K562 (cell line): ENCODE data around the gene MAP4K1. TPM values are rescaled to one million over a fixed set of nuclear protein-coding genes. Genes with fewer than 3 reads are reported as not detected.

Source experiments
- CBX1 ChIP-seq: sonication (generic); IDR thresholded peaks from 2 replicates; pipeline ENCODE4 v1.6.1; 2016; ENCODE audit warnings: antibody characterized with exemption, low read depth, mild to moderate bottlenecking
- ELF4 ChIP-seq: fragments of 450-650 bp; formaldehyde crosslinking; IDR thresholded peaks from 2 replicates; pipeline ENCODE4 v1.4.0; 2022; ENCODE audit warnings: missing genetic modification characterization
- GATAD2B ChIP-seq: fragments of 450-650 bp; IDR thresholded peaks from 2 replicates; pipeline ENCODE4 v1.6.1; 2017; ENCODE audit warnings: mild to moderate bottlenecking, borderline replicate concordance
- HDAC3 ChIP-seq: fragments of 450-650 bp; IDR thresholded peaks from 2 replicates; pipeline ENCODE4 v1.6.1; 2018; ENCODE audit warnings: borderline replicate concordance, mild to moderate bottlenecking, moderate library complexity; ENCODE audit not compliant: partially characterized antibody
- KLF13 ChIP-seq: fragments of 450-650 bp; IDR thresholded peaks from 2 replicates; pipeline ENCODE4 v1.6.1; 2016; ENCODE audit warnings: missing genetic modification characterization, low read depth, mild to moderate bottlenecking, missing compliant biosample characterization, moderate library complexity, borderline replicate concordance
- MAX ChIP-seq: sonication (generic); formaldehyde crosslinking; IDR thresholded peaks from 2 replicates; pipeline ENCODE4 v1.9.0; 2022; ENCODE audit warnings: mild to moderate bottlenecking, missing genetic modification reagents
- MAZ ChIP-seq, 2 experiments: fragments of 450-650 bp in 1 of 2; sonication (generic) in 1 of 2; formaldehyde crosslinking; IDR thresholded peaks in 1 of 2; conservative IDR thresholded peaks in 1 of 2; 2 replicates each; pipeline versions ENCODE4 v1.4.0 to v1.5.0; 2020; ENCODE audit warnings: mild to moderate bottlenecking in 1 of 2, missing genetic modification reagents in 1 of 2
- NCOR1 ChIP-seq: fragments of 450-650 bp; IDR thresholded peaks from 2 replicates; pipeline ENCODE4 v1.6.1; 2016; ENCODE audit warnings: mild to moderate bottlenecking, moderate library complexity
- NONO ChIP-seq, 2 experiments: fragments of 200-400 bp in 1 of 2; fragments of 450-650 bp in 1 of 2; formaldehyde crosslinking in 1 of 2; IDR thresholded peaks; 2 replicates each; pipeline ENCODE4 v1.6.1; 2017; ENCODE audit warnings: low read depth in 2 of 2, mild to moderate bottlenecking in 2 of 2, moderate library complexity in 2 of 2, low read length in 1 of 2
- NR2C2 ChIP-seq, 2 experiments: fragments of 200-800 bp in 1 of 2; sonication (Bioruptor generic) in 1 of 2; sonication (generic) in 1 of 2; formaldehyde crosslinking in 1 of 2; IDR thresholded peaks; 2 replicates each; pipeline versions ENCODE4 v1.6.1 to v1.8.0; 2016 to 2022; ENCODE audit warnings: mild to moderate bottlenecking in 1 of 2, missing compliant biosample characterization in 1 of 2, missing genetic modification characterization in 1 of 2, missing genetic modification reagents in 1 of 2
- PURB ChIP-seq: sonication (generic); formaldehyde crosslinking; IDR thresholded peaks from 2 replicates; pipeline ENCODE4 v1.9.0; 2021; ENCODE audit warnings: low read depth, mild to moderate bottlenecking, missing genetic modification reagents
- ZBTB7A ChIP-seq: IDR thresholded peaks from 2 replicates; pipeline ENCODE4 v1.6.1; 2011; ENCODE audit warnings: low read depth, mild to moderate bottlenecking, low read length, moderate library complexity, borderline replicate concordance; ENCODE audit not compliant: control insufficient read depth
- ZFP91 ChIP-seq: sonication (generic); formaldehyde crosslinking; IDR thresholded peaks from 2 replicates; pipeline ENCODE4 v1.8.0; 2022; ENCODE audit warnings: mild to moderate bottlenecking, missing genetic modification reagents
- ZNF140 ChIP-seq: fragments of 250-450 bp; sonication (Bioruptor Pico); IDR thresholded peaks from 2 replicates; pipeline ENCODE4 v1.8.0; 2021; ENCODE audit warnings: moderate library complexity, mild to moderate bottlenecking, inconsistent platforms
- ZNF384 ChIP-seq: IDR thresholded peaks from 2 replicates; pipeline ENCODE4 v1.6.1; 2012; ENCODE audit warnings: low read depth, low read length, improper control_type of control experiment
- ZNF668 ChIP-seq: fragments of 250-450 bp; sonication (Bioruptor Pico); IDR thresholded peaks from 2 replicates; pipeline ENCODE4 v1.8.0; 2022; ENCODE audit warnings: mild to moderate bottlenecking, inconsistent platforms
- ZNF695 ChIP-seq: fragments of 450-650 bp; formaldehyde crosslinking; IDR thresholded peaks from 2 replicates; pipeline ENCODE4 v1.4.0; 2020; ENCODE audit warnings: mild to moderate bottlenecking, moderate library complexity
- ZNF76 ChIP-seq: fragments of 250-450 bp; sonication (Bioruptor Pico); IDR thresholded peaks from 2 replicates; pipeline ENCODE4 v1.4.0; 2020; ENCODE audit warnings: mild to moderate bottlenecking, moderate library complexity, borderline replicate concordance
- polyA plus RNA-seq, 8 experiments: library from polyadenylated mRNA; depleted of rRNA in 4 of 8; stranded (reverse) in 5 of 8; unstranded in 3 of 8; fragments of >200 nt; fragmentation: Nextera tagmentation in 2 of 8; fragmentation: Illumina TruSeq in 1 of 8; extraction: Ambion mirVana in 2 of 8; extraction: Trizol in 1 of 8; gene quantifications; 2 replicates each; pipeline versions ENCODE4 v1.2.1 to v1.2.3, GENCODE V29; 2011 to 2014; ENCODE audit warnings: inconsistent platforms in 1 of 8, missing spikeins in 1 of 8
- total RNA-seq, 7 experiments: library from RNA; depleted of rRNA in 6 of 7; stranded (reverse); fragments of >200 nt in 6 of 7; fragmentation: Illumina TruSeq in 2 of 7; extraction: Trizol in 2 of 7; gene quantifications; 2 replicates each; pipeline versions ENCODE4 v1.2.1 to v1.2.3, GENCODE V29; 2011 to 2021; ENCODE audit warnings: low replicate concordance in 1 of 7
- TF ChIP-seq, protein P1 (sequence below), 2 experiments: fragments of 450-650 bp in 1 of 2; IDR thresholded peaks; 2 replicates each; pipeline ENCODE4 v1.6.1; 2011 to 2017; ENCODE audit warnings: low read depth in 2 of 2, antibody characterized with exemption in 1 of 2, borderline replicate concordance in 1 of 2, low read length in 1 of 2, mild to moderate bottlenecking in 1 of 2, mixed read lengths in 1 of 2; ENCODE audit not compliant: control insufficient read depth in 1 of 2
- TF ChIP-seq, protein P2 (sequence below): sonication (generic); formaldehyde crosslinking; IDR thresholded peaks from 2 replicates; pipeline ENCODE4 v1.8.0; 2022; ENCODE audit warnings: mild to moderate bottlenecking, low read depth, missing genetic modification reagents

Gene MAP4K1
- total and polyA plus RNA-seq, 9 of the 15 experiments (the other 6 are each of a cell fraction or from before 2014, with no cell fraction given): 0.14 to 3.2 (median 0.73) TPM; not detected in 1

DNA sequence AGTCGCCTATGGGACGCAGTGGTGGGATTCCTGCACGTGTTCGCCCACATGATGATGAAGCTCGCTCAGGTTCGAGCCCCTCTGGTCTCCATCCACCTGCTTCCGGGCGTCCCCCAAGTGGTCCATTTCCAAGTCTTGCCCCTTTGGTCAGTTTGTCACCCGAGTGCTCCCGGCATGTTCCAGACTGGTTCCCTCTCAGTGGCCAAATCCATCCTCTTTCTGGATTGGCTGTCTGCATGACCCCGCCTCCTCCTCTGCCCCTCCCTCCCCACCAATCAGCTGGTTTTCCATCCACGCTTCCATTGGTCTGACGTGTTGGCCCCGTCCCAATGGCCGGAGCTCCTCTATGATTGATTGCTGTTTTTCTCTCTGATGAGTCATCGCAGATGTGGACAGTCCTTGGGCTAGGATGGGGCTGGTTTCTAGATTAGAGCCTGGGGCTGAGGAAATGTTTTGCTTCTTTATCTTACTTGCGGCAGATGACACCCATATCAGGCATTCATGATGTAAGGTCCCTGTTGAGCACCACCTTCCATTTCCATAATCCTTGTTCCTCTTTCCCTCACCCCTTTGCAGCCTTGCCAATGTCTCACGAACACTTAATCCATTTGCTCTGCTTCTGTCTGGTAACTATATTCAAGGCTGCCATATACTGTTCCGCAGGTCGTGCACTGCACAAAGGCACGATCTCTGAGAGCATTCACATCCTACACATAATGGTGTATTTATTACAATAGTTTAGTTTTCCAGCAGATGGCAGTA lies 73.8 kb downstream of the MAP4K1 start (continued):
- TF ChIP-seq, protein P1, sequence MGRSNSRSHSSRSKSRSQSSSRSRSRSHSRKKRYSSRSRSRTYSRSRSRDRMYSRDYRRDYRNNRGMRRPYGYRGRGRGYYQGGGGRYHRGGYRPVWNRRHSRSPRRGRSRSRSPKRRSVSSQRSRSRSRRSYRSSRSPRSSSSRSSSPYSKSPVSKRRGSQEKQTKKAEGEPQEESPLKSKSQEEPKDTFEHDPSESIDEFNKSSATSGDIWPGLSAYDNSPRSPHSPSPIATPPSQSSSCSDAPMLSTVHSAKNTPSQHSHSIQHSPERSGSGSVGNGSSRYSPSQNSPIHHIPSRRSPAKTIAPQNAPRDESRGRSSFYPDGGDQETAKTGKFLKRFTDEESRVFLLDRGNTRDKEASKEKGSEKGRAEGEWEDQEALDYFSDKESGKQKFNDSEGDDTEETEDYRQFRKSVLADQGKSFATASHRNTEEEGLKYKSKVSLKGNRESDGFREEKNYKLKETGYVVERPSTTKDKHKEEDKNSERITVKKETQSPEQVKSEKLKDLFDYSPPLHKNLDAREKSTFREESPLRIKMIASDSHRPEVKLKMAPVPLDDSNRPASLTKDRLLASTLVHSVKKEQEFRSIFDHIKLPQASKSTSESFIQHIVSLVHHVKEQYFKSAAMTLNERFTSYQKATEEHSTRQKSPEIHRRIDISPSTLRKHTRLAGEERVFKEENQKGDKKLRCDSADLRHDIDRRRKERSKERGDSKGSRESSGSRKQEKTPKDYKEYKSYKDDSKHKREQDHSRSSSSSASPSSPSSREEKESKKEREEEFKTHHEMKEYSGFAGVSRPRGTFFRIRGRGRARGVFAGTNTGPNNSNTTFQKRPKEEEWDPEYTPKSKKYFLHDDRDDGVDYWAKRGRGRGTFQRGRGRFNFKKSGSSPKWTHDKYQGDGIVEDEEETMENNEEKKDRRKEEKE (IDR thresholded peaks at IDR 0.05; ENCODE audit: borderline replicate concordance in 1 of 2, control insufficient read depth in 1 of 2, low read depth in 2 of 2, low read length in 1 of 2): no peak
- TF ChIP-seq MAZ (CRISPR knock-in tag; conservative IDR thresholded peaks at IDR 0.05 in 1 of 2, IDR thresholded peaks at IDR 0.05 in 1 of 2): peak; percentile 47 to 62; a peak in 3 of 4 replicates
- no peak for TF ChIP-seq ZNF76 (CRISPR knock-in tag)
- no peak for TF ChIP-seq ZFP91
- no peak for TF ChIP-seq GATAD2B
- TF ChIP-seq NCOR1: peak; percentile 96
- no peak for TF ChIP-seq NR2C2 (CRISPR knock-in tag; IDR thresholded peaks at IDR 0.05)
- TF ChIP-seq NR2C2 (tag; IDR thresholded peaks at IDR 0.05): peak; percentile 72
- peak; percentile 19; the same call in 1 of the 2 replicates for TF ChIP-seq ELF4 (CRISPR knock-in tag)
- TF ChIP-seq, protein P2, sequence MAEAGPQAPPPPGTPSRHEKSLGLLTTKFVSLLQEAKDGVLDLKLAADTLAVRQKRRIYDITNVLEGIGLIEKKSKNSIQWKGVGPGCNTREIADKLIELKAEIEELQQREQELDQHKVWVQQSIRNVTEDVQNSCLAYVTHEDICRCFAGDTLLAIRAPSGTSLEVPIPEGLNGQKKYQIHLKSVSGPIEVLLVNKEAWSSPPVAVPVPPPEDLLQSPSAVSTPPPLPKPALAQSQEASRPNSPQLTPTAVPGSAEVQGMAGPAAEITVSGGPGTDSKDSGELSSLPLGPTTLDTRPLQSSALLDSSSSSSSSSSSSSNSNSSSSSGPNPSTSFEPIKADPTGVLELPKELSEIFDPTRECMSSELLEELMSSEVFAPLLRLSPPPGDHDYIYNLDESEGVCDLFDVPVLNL (CRISPR knock-in tag): no peak
- no peak for TF ChIP-seq NONO (IDR thresholded peaks at IDR 0.05; ENCODE audit: low read depth in 2 of 2, low read length in 1 of 2)
- peak; percentile 87 for TF ChIP-seq HDAC3
- TF ChIP-seq MAX (CRISPR knock-in tag): peak; percentile 91
- TF ChIP-seq ZNF695 (CRISPR knock-in tag): no peak
- no peak for TF ChIP-seq PURB (CRISPR knock-in tag)
- TF ChIP-seq ZNF384: peak; percentile 54; the same call in 1 of the 2 replicates
- TF ChIP-seq ZBTB7A: no peak
- TF ChIP-seq ZNF140 (CRISPR knock-in tag): no peak
- TF ChIP-seq ZNF668 (CRISPR knock-in tag): no peak
- TF ChIP-seq KLF13: no peak; the same call in 1 of the 2 replicates
- no peak for TF ChIP-seq CBX1
